Skeletal muscle tissue (tissue), 4 donors: ENCODE measurements around the gene LAMA2. TPM values are rescaled to one million over a fixed set of nuclear protein-coding genes. Genes with fewer than 3 reads are reported as not detected.

Experiments used
- H3K27ac ChIP-seq: one replicate; pipeline ENCODE4 v1.7.0; 2013; ENCODE audit warnings: mild to moderate bottlenecking, low read depth, low read length, inconsistent platforms
- H3K27me3 ChIP-seq, 3 donors: one replicate each; pipeline ENCODE4 v1.7.0; 2013; ENCODE audit warnings: low read length in 3 of 3; ENCODE audit not compliant: control insufficient read depth in 3 of 3, insufficient read depth in 3 of 3
- H3K36me3 ChIP-seq, 3 donors: one replicate each; pipeline ENCODE4 v1.7.0; 2013; ENCODE audit warnings: low read length in 3 of 3; ENCODE audit not compliant: control insufficient read depth in 3 of 3, insufficient read depth in 3 of 3
- H3K4me1 ChIP-seq, 3 donors: one replicate each; pipeline ENCODE4 v1.7.0; 2013; ENCODE audit warnings: low read length in 3 of 3, mild to moderate bottlenecking in 3 of 3; ENCODE audit not compliant: control insufficient read depth in 3 of 3, insufficient read depth in 3 of 3
- H3K4me3 ChIP-seq, 3 donors: one replicate each; pipeline ENCODE4 v1.7.0; 2013; ENCODE audit warnings: low read length in 3 of 3
- H3K9ac ChIP-seq, 3 donors: one replicate each; pipeline ENCODE4 v1.7.0; 2013; ENCODE audit warnings: low read length in 3 of 3, mild to moderate bottlenecking in 3 of 3, moderate library complexity in 2 of 3, low read depth in 1 of 3
- H3K9me3 ChIP-seq, 3 donors: one replicate each; pipeline ENCODE4 v1.7.0; 2013; ENCODE audit warnings: low read length in 3 of 3; ENCODE audit not compliant: control insufficient read depth in 3 of 3
- total RNA-seq: library from RNA; depleted of rRNA; stranded (reverse); fragments of >200 nt; gene quantifications from one replicate; pipeline ENCODE4 v1.2.3, GENCODE V29; 2014
- donor health status: Osteomylitis.

The LAMA2 gene
- total RNA-seq, 1 donor from 2014 or later, result 187 TPM

- H3K27me3 ChIP-seq, result no peaks in the 10 kb centered on the region
- H3K4me1 ChIP-seq, result peaks cover 6 to 15% (median 11%) of the 10 kb centered on the region in 3 donors
- no peak overlapping the region for H3K4me3 ChIP-seq
- peaks cover 0 to 4% (median 0%) of the 10 kb centered on the region in 3 donors for H3K36me3 ChIP-seq
- no peak overlapping the region for H3K27ac ChIP-seq
- H3K9ac ChIP-seq, result no peak overlapping the region
- no peaks in the 10 kb centered on the region for H3K9me3 ChIP-seq
These were observed 624.3 kb downstream of the LAMA2 start for GRCh38 chr6:129507059-129507807.

DNA sequence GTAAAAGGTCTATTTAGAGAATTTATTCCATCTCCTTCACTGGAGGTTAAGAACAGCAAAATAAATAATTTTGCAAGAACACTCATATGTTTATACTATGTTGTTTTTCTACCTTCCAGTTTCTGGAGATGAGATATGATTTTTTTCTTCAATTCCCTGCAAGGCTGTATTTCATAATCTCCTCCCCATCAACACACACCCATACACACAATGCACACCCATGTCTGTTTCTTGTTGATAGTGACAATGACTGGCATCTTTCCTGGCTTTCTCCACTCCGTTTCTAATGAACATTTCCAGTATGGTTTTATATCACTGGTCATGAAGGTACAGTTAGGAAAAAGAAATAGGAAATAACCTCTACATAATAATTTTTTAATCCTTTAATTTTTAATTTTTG lies 624.9 kb downstream of the LAMA2 start:
- peaks cover 0 to 4% (median 0%) of the 10 kb centered on the region in 3 donors for H3K36me3 ChIP-seq

DNA sequence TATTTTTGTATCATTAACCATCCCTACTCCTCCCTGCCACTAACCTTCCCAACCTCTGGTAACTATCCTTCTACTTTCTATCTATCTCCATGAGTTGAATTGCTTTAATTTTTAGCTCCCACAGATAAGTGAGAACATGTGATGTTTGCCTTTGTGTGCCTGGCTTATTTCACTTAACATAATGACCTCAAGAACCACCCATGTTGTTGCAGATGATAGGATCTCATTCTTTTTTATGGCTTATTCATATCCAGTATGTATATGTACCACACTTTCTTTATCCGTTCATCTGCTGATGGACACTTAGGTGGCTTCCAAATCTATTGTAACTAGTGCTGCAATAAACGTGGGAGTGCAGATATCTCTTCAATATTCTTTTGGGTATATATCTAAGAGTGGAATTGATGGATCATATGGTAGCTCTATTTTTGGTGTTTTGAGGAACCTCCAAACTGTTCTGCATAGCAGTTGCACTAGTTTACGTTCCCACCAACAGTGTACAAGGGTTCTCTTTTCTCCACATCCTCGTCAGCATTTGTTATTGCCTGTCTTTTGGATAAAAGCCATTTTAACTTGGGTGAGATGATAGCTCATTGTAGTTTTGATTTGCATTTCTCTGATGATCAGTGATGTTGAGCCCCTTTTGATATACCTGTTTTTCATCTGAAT lies 625.7 kb downstream of the LAMA2 start:
- Histone ChIP-seq H3K9ac (no peak overlapping the region), H3K4me1 (peaks cover 0 to 5% (median 1%) of the 10 kb centered on the region in 3 donors), H3K27me3 (no peaks in the 10 kb centered on the region), H3K27ac (no peak overlapping the region), H3K36me3 (no peaks in the 10 kb centered on the region), H3K9me3 (no peaks in the 10 kb centered on the region), H3K4me3 (no peak overlapping the region)

More for the DNA sequence above, 624.9 kb downstream of the LAMA2 start:
- peaks cover 6 to 11% (median 9%) of the 10 kb centered on the region in 3 donors for H3K4me1 ChIP-seq
- H3K9ac ChIP-seq, result no peak overlapping the region
- no peak overlapping the region for H3K4me3 ChIP-seq
- H3K27me3 ChIP-seq, result no peaks in the 10 kb centered on the region
- no peaks in the 10 kb centered on the region for H3K9me3 ChIP-seq
- no peak overlapping the region for H3K27ac ChIP-seq

DNA sequence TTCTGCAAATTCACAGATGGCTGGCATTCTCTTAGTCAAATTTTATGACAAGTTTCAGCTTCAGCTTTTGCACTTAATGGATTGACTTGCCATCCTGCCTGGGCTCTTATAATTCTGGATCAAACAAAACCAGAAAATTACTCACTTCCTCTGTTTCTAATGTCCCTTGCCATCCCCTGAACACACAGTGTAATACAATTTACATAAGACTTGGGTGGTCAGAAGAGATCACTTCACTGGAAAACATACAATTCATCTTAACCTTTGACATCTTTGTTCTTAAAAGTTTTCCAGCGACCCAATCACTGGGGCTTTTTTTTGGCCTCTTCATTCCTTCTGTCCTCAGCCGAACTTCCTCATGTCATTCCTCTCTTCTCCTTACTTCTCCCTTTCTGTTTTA lies 628.0 kb downstream of the LAMA2 start:
- H3K27me3 ChIP-seq, result no peaks in the 10 kb centered on the region
- H3K36me3 ChIP-seq, result peaks cover 0 to 4% (median 2%) of the 10 kb centered on the region in 3 donors
- H3K9ac ChIP-seq, result no peak overlapping the region
- no peaks in the 10 kb centered on the region for H3K4me1 ChIP-seq
- no peak overlapping the region for H3K27ac ChIP-seq
- no peaks in the 10 kb centered on the region for H3K9me3 ChIP-seq
- H3K4me3 ChIP-seq, result no peak overlapping the region

- Histone ChIP-seq H3K27ac (no peak overlapping the region), H3K9ac (no peak overlapping the region), H3K9me3 (no peaks in the 10 kb centered on the region), H3K4me1 (no peaks in the 10 kb centered on the region), H3K4me3 (no peak overlapping the region), H3K27me3 (no peaks in the 10 kb centered on the region), H3K36me3 (peaks cover 0 to 4% (median 2%) of the 10 kb centered on the region in 3 donors)
These were observed 630.5 kb downstream of the LAMA2 start for GRCh38 chr6:129513471-129513870.

DNA sequence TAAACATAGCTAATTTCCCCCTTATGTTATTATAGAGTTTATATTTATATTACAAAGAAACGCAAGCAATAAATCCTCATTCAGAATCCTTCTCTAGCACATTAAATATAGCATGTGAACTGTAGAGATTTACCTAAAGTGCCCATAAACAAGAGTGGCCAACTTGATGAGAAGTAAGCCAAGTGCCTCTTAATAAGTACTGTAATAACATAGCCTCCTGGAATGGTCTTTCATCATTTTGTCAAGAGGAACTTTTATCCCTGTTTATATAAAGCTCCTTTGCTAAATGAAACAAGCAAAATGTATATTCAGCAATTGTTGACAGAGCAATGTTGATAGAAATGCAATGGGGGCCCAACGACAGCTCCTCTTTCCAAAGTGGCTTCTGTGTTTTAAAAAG lies 632.1 kb downstream of the LAMA2 start:
- Histone ChIP-seq H3K4me1 (no peaks in the 10 kb centered on the region), H3K27me3 (no peaks in the 10 kb centered on the region), H3K36me3 (peaks cover 0 to 4% (median 2%) of the 10 kb centered on the region in 3 donors), H3K9ac (no peak overlapping the region), H3K27ac (no peak overlapping the region), H3K9me3 (no peaks in the 10 kb centered on the region), H3K4me3 (no peak overlapping the region)

GRCh38 chr6:129516005-129516404 lies 633.1 kb downstream of the LAMA2 start:
- H3K27ac ChIP-seq, result no peak overlapping the region
- no peak overlapping the region for H3K9ac ChIP-seq
- H3K36me3 ChIP-seq, result peaks cover 0 to 4% (median 2%) of the 10 kb centered on the region in 3 donors
- no peaks in the 10 kb centered on the region for H3K4me1 ChIP-seq
- H3K27me3 ChIP-seq, result no peaks in the 10 kb centered on the region
- no peaks in the 10 kb centered on the region for H3K9me3 ChIP-seq
- no peak overlapping the region for H3K4me3 ChIP-seq

- H3K9ac ChIP-seq, result no peak overlapping the region
- H3K9me3 ChIP-seq, result no peaks in the 10 kb centered on the region
- no peaks in the 10 kb centered on the region for H3K4me1 ChIP-seq
- peaks cover 0 to 4% (median 2%) of the 10 kb centered on the region in 3 donors for H3K36me3 ChIP-seq
- no peak overlapping the region for H3K27ac ChIP-seq
- H3K27me3 ChIP-seq, result no peaks in the 10 kb centered on the region
- H3K4me3 ChIP-seq, result no peak overlapping the region
These were observed 633.8 kb downstream of the LAMA2 start for GRCh38 chr6:129516787-129517186.

GRCh38 chr6:129517288-129517687 lies 634.4 kb downstream of the LAMA2 start:
- Histone ChIP-seq H3K27me3 (no peaks in the 10 kb centered on the region), H3K36me3 (peaks cover 0 to 4% (median 2%) of the 10 kb centered on the region in 3 donors), H3K4me3 (no peak overlapping the region), H3K9ac (no peak overlapping the region), H3K4me1 (no peaks in the 10 kb centered on the region), H3K27ac (no peak overlapping the region), H3K9me3 (no peaks in the 10 kb centered on the region)

DNA sequence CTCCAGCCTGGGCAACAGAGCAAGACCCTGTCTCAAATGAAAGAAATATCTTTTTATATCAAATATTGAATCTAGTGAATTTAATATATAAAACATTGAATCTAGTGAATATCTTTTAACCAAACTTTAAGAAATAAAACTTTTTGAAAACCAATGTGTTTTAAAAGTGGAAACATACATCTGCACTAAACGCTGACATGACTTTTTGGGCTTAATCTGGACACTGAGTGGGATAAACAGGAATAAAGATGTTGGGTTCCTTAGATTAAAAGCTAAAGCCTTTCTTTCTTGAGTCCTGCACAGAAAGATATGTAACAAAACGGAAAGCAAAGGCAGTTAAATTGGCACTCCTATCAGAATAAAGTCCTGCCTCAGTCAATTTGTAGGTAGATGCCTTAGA lies 636.8 kb downstream of the LAMA2 start:
- H3K36me3 ChIP-seq, result peaks cover 0 to 2% (median 0%) of the 10 kb centered on the region in 3 donors
- no peak overlapping the region for H3K9ac ChIP-seq
- H3K27me3 ChIP-seq, result no peaks in the 10 kb centered on the region
- no peak overlapping the region for H3K27ac ChIP-seq
- no peaks in the 10 kb centered on the region for H3K4me1 ChIP-seq
- H3K4me3 ChIP-seq, result no peak overlapping the region
- no peaks in the 10 kb centered on the region for H3K9me3 ChIP-seq
